CD14-positive monocyte (primary cell): ENCODE measurements around the gene SMS. TPM values are rescaled to one million over a fixed set of nuclear protein-coding genes. Genes with fewer than 3 reads are reported as not detected.

Experiments used
- DNase-seq, 3 donors: peaks; one replicate each; pipeline ENCODE4 v3.0.0-alpha.2; 2011 to 2022
- H2AFZ ChIP-seq: 2 replicates; pipeline ENCODE4 v1.6.0; 2012; ENCODE audit warnings: mild to moderate bottlenecking, low read depth, low read length, inconsistent platforms; ENCODE audit not compliant: insufficient read depth, poor library complexity, severe bottlenecking
- H3K27ac ChIP-seq, 2 donors: 1 replicate in 1 of 2; 2 replicates in 1 of 2; pipeline ENCODE4 v1.5.1; 2012 to 2013; ENCODE audit warnings: low read length in 2 of 2, control low read depth in 1 of 2, inconsistent platforms in 1 of 2, low read depth in 1 of 2, mild to moderate bottlenecking in 1 of 2
- H3K27me3 ChIP-seq, 2 donors: one replicate each; pipeline versions ENCODE4 v1.6.0 to v1.6.1; 2011 to 2013; ENCODE audit warnings: low read length in 2 of 2; ENCODE audit not compliant: control insufficient read depth in 2 of 2, insufficient read depth in 2 of 2
- H3K36me3 ChIP-seq, 2 donors: replicated peaks in 1 of 2; 1 replicate in 1 of 2; 2 replicates in 1 of 2; pipeline versions ENCODE4 v1.5.1 to v1.6.1; 2012 to 2013; ENCODE audit warnings: low read length in 2 of 2, control low read depth in 1 of 2, inconsistent platforms in 1 of 2, mild to moderate bottlenecking in 1 of 2; ENCODE audit not compliant: insufficient read depth in 2 of 2, control insufficient read depth in 1 of 2
- H3K4me1 ChIP-seq, 2 donors: 1 replicate in 1 of 2; 2 replicates in 1 of 2; pipeline versions ENCODE4 v1.5.1 to v1.6.1; 2012 to 2013; ENCODE audit warnings: low read length in 2 of 2, control low read depth in 1 of 2, inconsistent platforms in 1 of 2, mild to moderate bottlenecking in 1 of 2, moderate library complexity in 1 of 2; ENCODE audit not compliant: insufficient read depth in 2 of 2, control insufficient read depth in 1 of 2
- H3K4me2 ChIP-seq: replicated peaks from 2 replicates; pipeline ENCODE3; 2012; ENCODE audit warnings: low read length, moderate library complexity, mild to moderate bottlenecking; ENCODE audit not compliant: poor library complexity, severe bottlenecking; ENCODE audit errors: extremely low read depth
- H3K4me3 ChIP-seq, 3 experiments: fragments of 200-600 bp in 1 of 3; sonication (generic) in 1 of 3; replicated peaks in 1 of 3; 1 replicate in 2 of 3; 2 replicates in 1 of 3; pipeline ENCODE4 v1.5.1; 2011 to 2013; ENCODE audit warnings: low read length in 3 of 3, mild to moderate bottlenecking in 3 of 3, control low read depth in 2 of 3, low read depth in 2 of 3, inconsistent platforms in 1 of 3, moderate library complexity in 1 of 3
- H3K79me2 ChIP-seq: 2 replicates; pipeline ENCODE4 v1.6.0; 2012; ENCODE audit warnings: mild to moderate bottlenecking, control low read depth, inconsistent platforms, low read length, moderate library complexity; ENCODE audit not compliant: insufficient read depth
- H3K9ac ChIP-seq: 2 replicates; pipeline ENCODE4 v1.6.0; 2017; ENCODE audit warnings: low read length, mild to moderate bottlenecking; ENCODE audit not compliant: insufficient read depth, poor library complexity, severe bottlenecking
- H3K9me3 ChIP-seq, 2 donors: replicated peaks in 1 of 2; 1 replicate in 1 of 2; 2 replicates in 1 of 2; pipeline versions ENCODE4 v1.5.1 to v1.6.1; 2012 to 2013; ENCODE audit warnings: low read length in 2 of 2, control low read depth in 1 of 2; ENCODE audit not compliant: control insufficient read depth in 1 of 2, insufficient read depth in 1 of 2
- H4K20me1 ChIP-seq: 2 replicates; pipeline ENCODE4 v1.6.0; 2012; ENCODE audit warnings: mild to moderate bottlenecking, low read length, control low read depth, moderate library complexity; ENCODE audit not compliant: insufficient read depth
- H3K27ac Mint-ChIP-seq, 7 donors: one replicate each; pipeline ENCODE4 v1.8.0; 2020; ENCODE audit warnings: mild to moderate bottlenecking in 7 of 7, mixed read lengths in 7 of 7, moderate library complexity in 6 of 7, inconsistent platforms in 2 of 7
- H3K27me3 Mint-ChIP-seq, 3 donors: one replicate each; pipeline ENCODE4 v1.8.0; 2021 to 2022; ENCODE audit warnings: low read depth in 3 of 3, mild to moderate bottlenecking in 3 of 3, mixed read lengths in 3 of 3, moderate library complexity in 3 of 3, inconsistent platforms in 1 of 3
- H3K36me3 Mint-ChIP-seq, 2 donors: one replicate each; pipeline ENCODE4 v1.8.0; 2020; ENCODE audit warnings: mixed read lengths in 2 of 2, inconsistent platforms in 1 of 2, mild to moderate bottlenecking in 1 of 2
- H3K4me1 Mint-ChIP-seq: one replicate; pipeline ENCODE4 v1.8.0; 2020; ENCODE audit warnings: mild to moderate bottlenecking, mixed read lengths
- H3K4me3 Mint-ChIP-seq, 2 donors: one replicate each; pipeline ENCODE4 v1.8.0; 2020; ENCODE audit warnings: mild to moderate bottlenecking in 2 of 2, mixed read lengths in 2 of 2, moderate library complexity in 1 of 2
- H3K9me3 Mint-ChIP-seq, 7 donors: one replicate each; pipeline ENCODE4 v1.8.0; 2020 to 2022; ENCODE audit warnings: mixed read lengths in 7 of 7, mild to moderate bottlenecking in 6 of 7, moderate library complexity in 6 of 7, inconsistent platforms in 2 of 7
- CTCF ChIP-seq: fragments of 200-600 bp; IDR thresholded peaks from one replicate; pipeline ENCODE4 v1.8.0; 2022; ENCODE audit warnings: antibody characterized with exemption, mild to moderate bottlenecking
- WGBS: methylation state at CpG from one replicate; pipeline ENCODE4 v1.1.5; 2013; ENCODE audit warnings: missing lambda C conversion rate; ENCODE audit not compliant: insufficient coverage; 5-methylcytosine and 5-hydroxymethylcytosine counted together
- intact Hi-C, 2 donors: fragments of 100-400 bp; cut with micrococcal nuclease; formaldehyde crosslinking; loops; one replicate each; pipeline versions ENCODE4 v1.15.0 to v1.15.1; 2023
- polyA plus RNA-seq, 3 donors: library from polyadenylated mRNA; depleted of rRNA in 1 of 3; unstranded in 2 of 3; stranded (reverse) in 1 of 3; fragments of 300-500 nt in 2 of 3; fragments of >200 nt in 1 of 3; fragmentation: Illumina TruSeq in 2 of 3; gene quantifications; 1 replicate in 2 of 3; 2 replicates in 1 of 3; pipeline ENCODE4 v1.2.3, GENCODE V29; 2012 to 2021

SMS gene
- polyA plus RNA-seq, 3 donors: 24.9 to 75.4 (median 70.8) TPM

GRCh38 chrX:22037225-22037624 lies 96.7 kb downstream of the SMS start:
- TF ChIP-seq CTCF: no peak
- H3K4me2 ChIP-seq: no peak overlapping the region
- H3K27me3 ChIP-seq: no peaks in the 10 kb centered on the region

GRCh38 chrX:22037911-22038537 lies 97.5 kb downstream of the SMS start:
- Histone ChIP-seq H3K27ac (no peak overlapping the region), H3K27me3 (no peaks in the 10 kb centered on the region), H2AFZ (no peak overlapping the region), H3K4me1 (no peaks in the 10 kb centered on the region), H3K9ac (no peak overlapping the region), H3K79me2 (no peaks in the 10 kb centered on the region), H4K20me1 (no peaks in the 10 kb centered on the region), H3K36me3 (no peaks in the 10 kb centered on the region), H3K4me2 (no peak overlapping the region), H3K9me3 (no peaks in the 10 kb centered on the region), H3K4me3 (no peak overlapping the region)
- no peak for DNase-seq
- H3K27ac Mint-ChIP-seq: no peak overlapping the region
- intact Hi-C loops: no loop called here
- WGBS: 97% methylated on average over 7 of the region's 13 CpGs
- peaks cover 1 to 10% (median 3%) of the 10 kb centered on the region in 3 donors for H3K27me3 Mint-ChIP-seq
- peaks cover 0 to 3% (median 0%) of the 10 kb centered on the region in 7 donors for H3K9me3 Mint-ChIP-seq
- peaks cover 4% of the 10 kb centered on the region for H3K4me1 Mint-ChIP-seq
- TF ChIP-seq CTCF: no peak
- H3K36me3 Mint-ChIP-seq: no peaks in the 10 kb centered on the region
- H3K4me3 Mint-ChIP-seq: no peak overlapping the region

More at GRCh38 chrX:22037225-22037624, 96.7 kb downstream of the SMS start:
- Histone ChIP-seq H4K20me1 (no peaks in the 10 kb centered on the region), H3K79me2 (no peaks in the 10 kb centered on the region), H3K9me3 (no peaks in the 10 kb centered on the region), H3K4me1 (no peaks in the 10 kb centered on the region), H3K4me3 (no peak overlapping the region), H2AFZ (no peak overlapping the region), H3K36me3 (no peaks in the 10 kb centered on the region), H3K9ac (no peak overlapping the region), H3K27ac (no peak overlapping the region)
- peaks cover 1 to 7% (median 3%) of the 10 kb centered on the region in 3 donors for H3K27me3 Mint-ChIP-seq
- H3K9me3 Mint-ChIP-seq: peaks cover 0 to 3% (median 0%) of the 10 kb centered on the region in 7 donors
- WGBS: 80% methylated on average over 1 of the region's 2 CpGs
- H3K27ac Mint-ChIP-seq: no peak overlapping the region
- intact Hi-C loops: no loop called here
- peaks cover 5% of the 10 kb centered on the region for H3K4me1 Mint-ChIP-seq
- DNase-seq: no peak
- no peak overlapping the region for H3K4me3 Mint-ChIP-seq
- H3K36me3 Mint-ChIP-seq: no peaks in the 10 kb centered on the region
